K562 (cell line): ENCODE results near the gene MRAP2. TPM values are rescaled to one million over a fixed set of nuclear protein-coding genes. Genes with fewer than 3 reads are reported as not detected.

Experiments used
- BACH1 ChIP-seq: fragments of 200-800 bp; sonication (Bioruptor generic); IDR thresholded peaks from 2 replicates; pipeline ENCODE4 v1.6.1; 2016; ENCODE audit warnings: missing genetic modification characterization, missing compliant biosample characterization
- CHCHD3 ChIP-seq: fragments of 250-450 bp; sonication (Bioruptor Pico); IDR thresholded peaks from 2 replicates; pipeline ENCODE4 v2.1.2; 2022; ENCODE audit warnings: mild to moderate bottlenecking
- ETV1 ChIP-seq: fragments of 450-650 bp; conservative IDR thresholded peaks from 2 replicates; pipeline ENCODE4 v1.6.1; 2016; ENCODE audit warnings: missing genetic modification characterization, control low read depth, low read depth, missing compliant biosample characterization
- HDAC2 ChIP-seq: fragments of 450-650 bp; IDR thresholded peaks from 2 replicates; pipeline ENCODE4 v1.6.1; 2016; ENCODE audit warnings: mild to moderate bottlenecking
- HDAC6 ChIP-seq: IDR thresholded peaks from 2 replicates; pipeline ENCODE4 v1.6.1; 2012; ENCODE audit warnings: low read depth, mild to moderate bottlenecking, control low read depth, inconsistent platforms, low read length, moderate library complexity
- JUN ChIP-seq, 2 experiments: sonication (generic) in 1 of 2; formaldehyde crosslinking in 1 of 2; IDR thresholded peaks; 2 replicates each; pipeline versions ENCODE4 v1.6.1 to v1.8.0; 2012 to 2022; ENCODE audit warnings: borderline replicate concordance in 2 of 2, mild to moderate bottlenecking in 2 of 2, improper control_type of control experiment in 1 of 2, low read depth in 1 of 2, low read length in 1 of 2, missing genetic modification reagents in 1 of 2
- NR4A1 ChIP-seq, 2 experiments: fragments of 250-450 bp in 1 of 2; fragments of 450-650 bp in 1 of 2; sonication (Bioruptor Pico) in 1 of 2; IDR thresholded peaks; 2 replicates each; pipeline versions ENCODE4 v1.4.0 to v1.6.1; 2016 to 2020; ENCODE audit warnings: mild to moderate bottlenecking in 2 of 2, missing compliant biosample characterization in 1 of 2, missing genetic modification characterization in 1 of 2, moderate library complexity in 1 of 2
- POLR3G ChIP-seq: IDR thresholded peaks from 2 replicates; pipeline ENCODE4 v1.6.1; 2011; ENCODE audit not compliant: insufficient read length, insufficient replicate concordance; ENCODE audit errors: extremely low read depth
- PTTG1 ChIP-seq: fragments of 450-650 bp; IDR thresholded peaks from 2 replicates; pipeline ENCODE4 v1.6.1; 2016; ENCODE audit warnings: low read depth, mild to moderate bottlenecking, missing genetic modification characterization, missing compliant biosample characterization
- RBBP5 ChIP-seq: fragments of 200-600 bp; sonication (generic); IDR thresholded peaks from 2 replicates; pipeline ENCODE4 v1.6.1; 2012; ENCODE audit warnings: borderline replicate concordance, mild to moderate bottlenecking, low read length, control low read depth, inconsistent platforms; ENCODE audit not compliant: insufficient read depth, poor library complexity, severe bottlenecking
- TRIM24 ChIP-seq, 2 experiments: fragments of 450-650 bp; IDR thresholded peaks; 2 replicates each; pipeline ENCODE4 v1.6.1; 2016
- ZBED1 ChIP-seq: IDR thresholded peaks from 2 replicates; pipeline ENCODE4 v1.6.1; 2014
- ZNF41 ChIP-seq: fragments of 250-450 bp; sonication (Bioruptor Pico); conservative IDR thresholded peaks from 2 replicates; pipeline ENCODE4 v1.4.0; 2020; ENCODE audit warnings: mild to moderate bottlenecking
- ZNF584 ChIP-seq: fragments of 200-800 bp; sonication (Bioruptor generic); IDR thresholded peaks from 2 replicates; pipeline ENCODE4 v1.6.1; 2016; ENCODE audit warnings: low read depth, mild to moderate bottlenecking, missing genetic modification characterization, missing compliant biosample characterization
- ZNF707 ChIP-seq: fragments of 250-450 bp; sonication (Bioruptor Pico); conservative IDR thresholded peaks from 2 replicates; pipeline ENCODE4 v1.8.0; 2022; ENCODE audit warnings: inconsistent platforms, mild to moderate bottlenecking, moderate library complexity
- polyA plus RNA-seq, 8 experiments: library from polyadenylated mRNA; depleted of rRNA in 4 of 8; stranded (reverse) in 5 of 8; unstranded in 3 of 8; fragments of >200 nt; fragmentation: Nextera tagmentation in 2 of 8; fragmentation: Illumina TruSeq in 1 of 8; extraction: Ambion mirVana in 2 of 8; extraction: Trizol in 1 of 8; gene quantifications; 2 replicates each; pipeline versions ENCODE4 v1.2.1 to v1.2.3, GENCODE V29; 2011 to 2014; ENCODE audit warnings: inconsistent platforms in 1 of 8, missing spikeins in 1 of 8
- total RNA-seq, 7 experiments: library from RNA; depleted of rRNA in 6 of 7; stranded (reverse); fragments of >200 nt in 6 of 7; fragmentation: Illumina TruSeq in 2 of 7; extraction: Trizol in 2 of 7; gene quantifications; 2 replicates each; pipeline versions ENCODE4 v1.2.1 to v1.2.3, GENCODE V29; 2011 to 2021; ENCODE audit warnings: low replicate concordance in 1 of 7
- TF ChIP-seq, protein P1 (sequence below): fragments of 450-650 bp; IDR thresholded peaks from one replicate; pipeline ENCODE4 v1.6.1; 2018; ENCODE audit warnings: mild to moderate bottlenecking, moderate library complexity; ENCODE audit not compliant: partially characterized antibody
- TF ChIP-seq, protein P2 (sequence below): fragments of 250-450 bp; sonication (Bioruptor Pico); IDR thresholded peaks from 2 replicates; pipeline ENCODE4 v1.4.0; 2020; ENCODE audit warnings: mild to moderate bottlenecking, moderate library complexity, borderline replicate concordance
- TF ChIP-seq, protein P3 (sequence below): fragments of 200-800 bp; sonication (Bioruptor generic); IDR thresholded peaks from 2 replicates; pipeline ENCODE4 v1.6.1; 2016; ENCODE audit warnings: missing genetic modification characterization, missing compliant biosample characterization

Gene MRAP2
- total and polyA plus RNA-seq, 9 of the 15 experiments (the other 6 are each of a cell fraction or from before 2014, with no cell fraction given), result 5.9 to 38.9 (median 9.3) TPM

DNA sequence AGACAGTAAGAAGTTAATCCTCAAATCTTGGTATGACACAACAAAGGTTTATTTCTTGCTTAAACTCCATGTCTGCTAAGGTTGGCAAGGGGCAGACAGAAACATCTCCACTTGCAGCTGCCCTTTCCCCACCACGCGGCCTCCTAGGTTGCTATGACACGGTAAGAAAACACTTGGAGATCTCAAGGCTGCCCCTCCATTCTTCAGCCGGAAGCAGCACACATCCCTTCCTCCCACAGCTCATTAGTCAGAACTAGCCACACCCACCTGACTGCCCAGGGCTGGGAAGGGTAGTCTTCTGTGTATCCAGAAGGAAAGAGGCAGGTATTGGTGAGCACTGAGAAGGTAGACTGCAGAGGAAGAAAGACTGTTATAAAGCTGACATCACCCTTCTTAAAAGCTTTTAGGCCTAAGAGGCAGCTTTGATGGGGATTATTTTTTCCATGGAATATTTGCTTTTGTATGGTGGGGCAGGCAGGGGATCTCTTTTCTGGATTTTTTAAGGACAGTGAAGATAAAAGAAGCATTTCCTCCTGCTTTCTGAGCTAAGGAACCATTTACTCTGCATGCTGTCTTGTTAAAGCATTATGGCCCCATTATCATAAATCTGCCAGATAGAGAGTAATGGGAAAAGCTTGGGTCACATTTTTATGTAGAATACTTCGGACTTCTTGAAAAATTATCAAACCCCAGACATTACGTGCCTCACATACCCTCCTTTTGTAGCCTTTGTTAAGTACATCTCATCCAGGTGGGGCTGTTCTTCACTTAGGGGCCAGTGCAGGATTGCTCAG is 41.6 kb downstream of the MRAP2 start (continued):
- TF ChIP-seq HDAC6 (no peak), ZNF41 (CRISPR knock-in tag) (no peak), PTTG1 (tag) (no peak), ZNF707 (no peak), ZNF584 (CRISPR knock-in tag) (no peak), BACH1 (no peak), HDAC2 (no peak), NR4A1 (CRISPR knock-in tag; IDR thresholded peaks at IDR 0.05) (no peak), NR4A1 (tag; IDR thresholded peaks at IDR 0.05) (no peak), CHCHD3 (no peak), JUN (IDR thresholded peaks at IDR 0.05; ENCODE audit: borderline replicate concordance, low read depth, low read length) (peak; percentile 25; the same call in 1 of the 2 replicates), JUN (CRISPR knock-in tag; IDR thresholded peaks at IDR 0.05; ENCODE audit: borderline replicate concordance) (no peak), POLR3G (no peak), ETV1 (tag) (peak; percentile 80), ZBED1 (no peak), TRIM24 (IDR thresholded peaks at IDR 0.05) (no peak), RBBP5 (no peak)
- TF ChIP-seq, protein P1, sequence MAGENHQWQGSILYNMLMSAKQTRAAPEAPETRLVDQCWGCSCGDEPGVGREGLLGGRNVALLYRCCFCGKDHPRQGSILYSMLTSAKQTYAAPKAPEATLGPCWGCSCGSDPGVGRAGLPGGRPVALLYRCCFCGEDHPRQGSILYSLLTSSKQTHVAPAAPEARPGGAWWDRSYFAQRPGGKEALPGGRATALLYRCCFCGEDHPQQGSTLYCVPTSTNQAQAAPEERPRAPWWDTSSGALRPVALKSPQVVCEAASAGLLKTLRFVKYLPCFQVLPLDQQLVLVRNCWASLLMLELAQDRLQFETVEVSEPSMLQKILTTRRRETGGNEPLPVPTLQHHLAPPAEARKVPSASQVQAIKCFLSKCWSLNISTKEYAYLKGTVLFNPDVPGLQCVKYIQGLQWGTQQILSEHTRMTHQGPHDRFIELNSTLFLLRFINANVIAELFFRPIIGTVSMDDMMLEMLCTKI, result no peak
- TF ChIP-seq, protein P2, sequence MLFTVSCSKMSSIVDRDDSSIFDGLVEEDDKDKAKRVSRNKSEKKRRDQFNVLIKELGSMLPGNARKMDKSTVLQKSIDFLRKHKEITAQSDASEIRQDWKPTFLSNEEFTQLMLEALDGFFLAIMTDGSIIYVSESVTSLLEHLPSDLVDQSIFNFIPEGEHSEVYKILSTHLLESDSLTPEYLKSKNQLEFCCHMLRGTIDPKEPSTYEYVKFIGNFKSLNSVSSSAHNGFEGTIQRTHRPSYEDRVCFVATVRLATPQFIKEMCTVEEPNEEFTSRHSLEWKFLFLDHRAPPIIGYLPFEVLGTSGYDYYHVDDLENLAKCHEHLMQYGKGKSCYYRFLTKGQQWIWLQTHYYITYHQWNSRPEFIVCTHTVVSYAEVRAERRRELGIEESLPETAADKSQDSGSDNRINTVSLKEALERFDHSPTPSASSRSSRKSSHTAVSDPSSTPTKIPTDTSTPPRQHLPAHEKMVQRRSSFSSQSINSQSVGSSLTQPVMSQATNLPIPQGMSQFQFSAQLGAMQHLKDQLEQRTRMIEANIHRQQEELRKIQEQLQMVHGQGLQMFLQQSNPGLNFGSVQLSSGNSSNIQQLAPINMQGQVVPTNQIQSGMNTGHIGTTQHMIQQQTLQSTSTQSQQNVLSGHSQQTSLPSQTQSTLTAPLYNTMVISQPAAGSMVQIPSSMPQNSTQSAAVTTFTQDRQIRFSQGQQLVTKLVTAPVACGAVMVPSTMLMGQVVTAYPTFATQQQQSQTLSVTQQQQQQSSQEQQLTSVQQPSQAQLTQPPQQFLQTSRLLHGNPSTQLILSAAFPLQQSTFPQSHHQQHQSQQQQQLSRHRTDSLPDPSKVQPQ, result no peak
- TF ChIP-seq, protein P3, sequence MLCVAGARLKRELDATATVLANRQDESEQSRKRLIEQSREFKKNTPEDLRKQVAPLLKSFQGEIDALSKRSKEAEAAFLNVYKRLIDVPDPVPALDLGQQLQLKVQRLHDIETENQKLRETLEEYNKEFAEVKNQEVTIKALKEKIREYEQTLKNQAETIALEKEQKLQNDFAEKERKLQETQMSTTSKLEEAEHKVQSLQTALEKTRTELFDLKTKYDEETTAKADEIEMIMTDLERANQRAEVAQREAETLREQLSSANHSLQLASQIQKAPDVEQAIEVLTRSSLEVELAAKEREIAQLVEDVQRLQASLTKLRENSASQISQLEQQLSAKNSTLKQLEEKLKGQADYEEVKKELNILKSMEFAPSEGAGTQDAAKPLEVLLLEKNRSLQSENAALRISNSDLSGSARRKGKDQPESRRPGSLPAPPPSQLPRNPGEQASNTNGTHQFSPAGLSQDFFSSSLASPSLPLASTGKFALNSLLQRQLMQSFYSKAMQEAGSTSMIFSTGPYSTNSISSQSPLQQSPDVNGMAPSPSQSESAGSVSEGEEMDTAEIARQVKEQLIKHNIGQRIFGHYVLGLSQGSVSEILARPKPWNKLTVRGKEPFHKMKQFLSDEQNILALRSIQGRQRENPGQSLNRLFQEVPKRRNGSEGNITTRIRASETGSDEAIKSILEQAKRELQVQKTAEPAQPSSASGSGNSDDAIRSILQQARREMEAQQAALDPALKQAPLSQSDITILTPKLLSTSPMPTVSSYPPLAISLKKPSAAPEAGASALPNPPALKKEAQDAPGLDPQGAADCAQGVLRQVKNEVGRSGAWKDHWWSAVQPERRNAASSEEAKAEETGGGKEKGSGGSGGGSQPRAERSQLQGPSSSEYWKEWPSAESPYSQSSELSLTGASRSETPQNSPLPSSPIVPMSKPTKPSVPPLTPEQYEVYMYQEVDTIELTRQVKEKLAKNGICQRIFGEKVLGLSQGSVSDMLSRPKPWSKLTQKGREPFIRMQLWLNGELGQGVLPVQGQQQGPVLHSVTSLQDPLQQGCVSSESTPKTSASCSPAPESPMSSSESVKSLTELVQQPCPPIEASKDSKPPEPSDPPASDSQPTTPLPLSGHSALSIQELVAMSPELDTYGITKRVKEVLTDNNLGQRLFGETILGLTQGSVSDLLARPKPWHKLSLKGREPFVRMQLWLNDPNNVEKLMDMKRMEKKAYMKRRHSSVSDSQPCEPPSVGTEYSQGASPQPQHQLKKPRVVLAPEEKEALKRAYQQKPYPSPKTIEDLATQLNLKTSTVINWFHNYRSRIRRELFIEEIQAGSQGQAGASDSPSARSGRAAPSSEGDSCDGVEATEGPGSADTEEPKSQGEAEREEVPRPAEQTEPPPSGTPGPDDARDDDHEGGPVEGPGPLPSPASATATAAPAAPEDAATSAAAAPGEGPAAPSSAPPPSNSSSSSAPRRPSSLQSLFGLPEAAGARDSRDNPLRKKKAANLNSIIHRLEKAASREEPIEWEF (CRISPR knock-in tag), result no peak
